GM12878 (cell line): Measurements from ENCODE around the gene TGFB1.

Experiments
- EP300 ChIP-seq, 2 experiments: fragments of 150-350 bp in 1 of 2; IDR thresholded peaks; 2 replicates each; pipeline ENCODE4 v1.6.1; 2011 to 2012; ENCODE audit warnings: low read depth in 2 of 2, low read length in 2 of 2, borderline replicate concordance in 1 of 2, improper control_type of control experiment in 1 of 2, inconsistent platforms in 1 of 2; ENCODE audit not compliant: control insufficient read depth in 1 of 2
- GATAD2B ChIP-seq: fragments of 450-650 bp; conservative IDR thresholded peaks from 2 replicates; pipeline ENCODE4 v1.6.1; 2017; ENCODE audit warnings: low read depth, mild to moderate bottlenecking, moderate library complexity
- POLR2AphosphoS5 ChIP-seq: IDR thresholded peaks from 2 replicates; pipeline ENCODE4 v1.6.1; 2011; ENCODE audit warnings: mild to moderate bottlenecking, low read length, inconsistent platforms
- RAD21 ChIP-seq: IDR thresholded peaks from 2 replicates; pipeline ENCODE4 v1.6.1; 2011; ENCODE audit warnings: mild to moderate bottlenecking, low read depth, low read length, moderate library complexity; ENCODE audit not compliant: insufficient read depth
- SREBF1 ChIP-seq: IDR thresholded peaks from 2 replicates; pipeline ENCODE4 v1.6.1; 2012; ENCODE audit warnings: mild to moderate bottlenecking, low read length
- SREBF2 ChIP-seq: IDR thresholded peaks from 2 replicates; pipeline ENCODE4 v1.6.1; 2012; ENCODE audit warnings: mild to moderate bottlenecking, low read length
- TARDBP ChIP-seq: IDR thresholded peaks from 2 replicates; pipeline ENCODE4 v1.6.1; 2016; ENCODE audit warnings: borderline replicate concordance
- YY1 ChIP-seq: IDR thresholded peaks from 2 replicates; pipeline ENCODE4 v1.6.1; 2011; ENCODE audit warnings: low read depth, mild to moderate bottlenecking, low read length
- TF ChIP-seq, protein P1 (sequence below), 3 experiments: IDR thresholded peaks in 2 of 3; conservative IDR thresholded peaks in 1 of 3; 2 replicates each; pipeline ENCODE4 v1.5.1; 2011; ENCODE audit warnings: low read depth in 3 of 3, low read length in 3 of 3, mild to moderate bottlenecking in 3 of 3, control low read depth in 2 of 3, moderate library complexity in 2 of 3, inconsistent platforms in 1 of 3, mixed read lengths in 1 of 3; ENCODE audit not compliant: control insufficient read depth in 2 of 3, insufficient read depth in 1 of 3; ENCODE audit errors: extremely low read depth in 1 of 3
- TF ChIP-seq, protein P2 (sequence below): fragments of 450-650 bp; IDR thresholded peaks from 2 replicates; pipeline ENCODE4 v1.6.1; 2016; ENCODE audit warnings: mild to moderate bottlenecking
- TF ChIP-seq, protein P3 (sequence below): IDR thresholded peaks from 2 replicates; pipeline ENCODE4 v1.6.1; 2012; ENCODE audit warnings: low read depth, low read length, improper control_type of control experiment
- TF ChIP-seq, protein P4 (sequence below): fragments of 450-650 bp; IDR thresholded peaks from 2 replicates; pipeline ENCODE4 v1.6.1; 2017; ENCODE audit warnings: mild to moderate bottlenecking

DNA sequence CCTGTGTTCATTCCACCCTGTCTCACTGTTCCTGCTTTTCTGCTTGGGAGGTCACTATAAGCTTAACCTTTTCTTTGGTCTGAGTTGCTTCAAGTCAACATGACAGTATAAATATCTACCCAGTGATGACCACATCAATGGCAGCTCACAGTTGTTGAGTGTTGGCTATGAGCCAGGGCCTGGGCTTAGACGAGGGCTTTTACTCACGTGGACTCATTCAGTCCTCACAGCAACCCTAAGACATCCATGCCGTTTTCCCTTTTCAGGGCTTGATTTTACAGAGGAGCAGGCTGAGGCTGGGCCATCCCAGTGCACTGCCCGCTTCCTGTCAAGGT, 54.0 kb downstream of the TGFB1 start:
- TF ChIP-seq, protein P1, sequence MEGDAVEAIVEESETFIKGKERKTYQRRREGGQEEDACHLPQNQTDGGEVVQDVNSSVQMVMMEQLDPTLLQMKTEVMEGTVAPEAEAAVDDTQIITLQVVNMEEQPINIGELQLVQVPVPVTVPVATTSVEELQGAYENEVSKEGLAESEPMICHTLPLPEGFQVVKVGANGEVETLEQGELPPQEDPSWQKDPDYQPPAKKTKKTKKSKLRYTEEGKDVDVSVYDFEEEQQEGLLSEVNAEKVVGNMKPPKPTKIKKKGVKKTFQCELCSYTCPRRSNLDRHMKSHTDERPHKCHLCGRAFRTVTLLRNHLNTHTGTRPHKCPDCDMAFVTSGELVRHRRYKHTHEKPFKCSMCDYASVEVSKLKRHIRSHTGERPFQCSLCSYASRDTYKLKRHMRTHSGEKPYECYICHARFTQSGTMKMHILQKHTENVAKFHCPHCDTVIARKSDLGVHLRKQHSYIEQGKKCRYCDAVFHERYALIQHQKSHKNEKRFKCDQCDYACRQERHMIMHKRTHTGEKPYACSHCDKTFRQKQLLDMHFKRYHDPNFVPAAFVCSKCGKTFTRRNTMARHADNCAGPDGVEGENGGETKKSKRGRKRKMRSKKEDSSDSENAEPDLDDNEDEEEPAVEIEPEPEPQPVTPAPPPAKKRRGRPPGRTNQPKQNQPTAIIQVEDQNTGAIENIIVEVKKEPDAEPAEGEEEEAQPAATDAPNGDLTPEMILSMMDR (IDR thresholded peaks at IDR 0.05 in 2 of 3, conservative IDR thresholded peaks at IDR 0.05 in 1 of 3; ENCODE audit: control insufficient read depth in 2 of 3, extremely low read depth in 1 of 3, insufficient read depth in 1 of 3, low read depth in 3 of 3, low read length in 3 of 3) = no peak
- no peak for TF ChIP-seq YY1
- TF ChIP-seq SREBF2 = no peak
- TF ChIP-seq, protein P2, sequence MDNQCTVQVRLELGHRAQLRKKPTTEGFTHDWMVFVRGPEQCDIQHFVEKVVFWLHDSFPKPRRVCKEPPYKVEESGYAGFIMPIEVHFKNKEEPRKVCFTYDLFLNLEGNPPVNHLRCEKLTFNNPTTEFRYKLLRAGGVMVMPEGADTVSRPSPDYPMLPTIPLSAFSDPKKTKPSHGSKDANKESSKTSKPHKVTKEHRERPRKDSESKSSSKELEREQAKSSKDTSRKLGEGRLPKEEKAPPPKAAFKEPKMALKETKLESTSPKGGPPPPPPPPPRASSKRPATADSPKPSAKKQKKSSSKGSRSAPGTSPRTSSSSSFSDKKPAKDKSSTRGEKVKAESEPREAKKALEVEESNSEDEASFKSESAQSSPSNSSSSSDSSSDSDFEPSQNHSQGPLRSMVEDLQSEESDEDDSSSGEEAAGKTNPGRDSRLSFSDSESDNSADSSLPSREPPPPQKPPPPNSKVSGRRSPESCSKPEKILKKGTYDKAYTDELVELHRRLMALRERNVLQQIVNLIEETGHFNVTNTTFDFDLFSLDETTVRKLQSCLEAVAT = no peak
- TF ChIP-seq, protein P3, sequence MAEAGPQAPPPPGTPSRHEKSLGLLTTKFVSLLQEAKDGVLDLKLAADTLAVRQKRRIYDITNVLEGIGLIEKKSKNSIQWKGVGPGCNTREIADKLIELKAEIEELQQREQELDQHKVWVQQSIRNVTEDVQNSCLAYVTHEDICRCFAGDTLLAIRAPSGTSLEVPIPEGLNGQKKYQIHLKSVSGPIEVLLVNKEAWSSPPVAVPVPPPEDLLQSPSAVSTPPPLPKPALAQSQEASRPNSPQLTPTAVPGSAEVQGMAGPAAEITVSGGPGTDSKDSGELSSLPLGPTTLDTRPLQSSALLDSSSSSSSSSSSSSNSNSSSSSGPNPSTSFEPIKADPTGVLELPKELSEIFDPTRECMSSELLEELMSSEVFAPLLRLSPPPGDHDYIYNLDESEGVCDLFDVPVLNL = no peak
- no peak for TF ChIP-seq SREBF1
- no peak for TF ChIP-seq POLR2AphosphoS5
- no peak for TF ChIP-seq RAD21
- no peak for TF ChIP-seq EP300 (IDR thresholded peaks at IDR 0.05; ENCODE audit: borderline replicate concordance in 1 of 2, control insufficient read depth in 1 of 2, low read depth in 2 of 2, low read length in 2 of 2)
- TF ChIP-seq GATAD2B = no peak
- TF ChIP-seq TARDBP = no peak
- TF ChIP-seq, protein P4, sequence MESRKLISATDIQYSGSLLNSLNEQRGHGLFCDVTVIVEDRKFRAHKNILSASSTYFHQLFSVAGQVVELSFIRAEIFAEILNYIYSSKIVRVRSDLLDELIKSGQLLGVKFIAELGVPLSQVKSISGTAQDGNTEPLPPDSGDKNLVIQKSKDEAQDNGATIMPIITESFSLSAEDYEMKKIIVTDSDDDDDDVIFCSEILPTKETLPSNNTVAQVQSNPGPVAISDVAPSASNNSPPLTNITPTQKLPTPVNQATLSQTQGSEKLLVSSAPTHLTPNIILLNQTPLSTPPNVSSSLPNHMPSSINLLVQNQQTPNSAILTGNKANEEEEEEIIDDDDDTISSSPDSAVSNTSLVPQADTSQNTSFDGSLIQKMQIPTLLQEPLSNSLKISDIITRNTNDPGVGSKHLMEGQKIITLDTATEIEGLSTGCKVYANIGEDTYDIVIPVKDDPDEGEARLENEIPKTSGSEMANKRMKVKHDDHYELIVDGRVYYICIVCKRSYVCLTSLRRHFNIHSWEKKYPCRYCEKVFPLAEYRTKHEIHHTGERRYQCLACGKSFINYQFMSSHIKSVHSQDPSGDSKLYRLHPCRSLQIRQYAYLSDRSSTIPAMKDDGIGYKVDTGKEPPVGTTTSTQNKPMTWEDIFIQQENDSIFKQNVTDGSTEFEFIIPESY = no peak
